Measurements from ENCODE around the gene GCH1.
"Not testable (repeated sequence)": the region's sequence is repeated elsewhere in the genome, so short reads cannot be mapped to it uniquely, and the experiment has no call there.

GCH1 gene, protein sequence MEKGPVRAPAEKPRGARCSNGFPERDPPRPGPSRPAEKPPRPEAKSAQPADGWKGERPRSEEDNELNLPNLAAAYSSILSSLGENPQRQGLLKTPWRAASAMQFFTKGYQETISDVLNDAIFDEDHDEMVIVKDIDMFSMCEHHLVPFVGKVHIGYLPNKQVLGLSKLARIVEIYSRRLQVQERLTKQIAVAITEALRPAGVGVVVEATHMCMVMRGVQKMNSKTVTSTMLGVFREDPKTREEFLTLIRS

DNA sequence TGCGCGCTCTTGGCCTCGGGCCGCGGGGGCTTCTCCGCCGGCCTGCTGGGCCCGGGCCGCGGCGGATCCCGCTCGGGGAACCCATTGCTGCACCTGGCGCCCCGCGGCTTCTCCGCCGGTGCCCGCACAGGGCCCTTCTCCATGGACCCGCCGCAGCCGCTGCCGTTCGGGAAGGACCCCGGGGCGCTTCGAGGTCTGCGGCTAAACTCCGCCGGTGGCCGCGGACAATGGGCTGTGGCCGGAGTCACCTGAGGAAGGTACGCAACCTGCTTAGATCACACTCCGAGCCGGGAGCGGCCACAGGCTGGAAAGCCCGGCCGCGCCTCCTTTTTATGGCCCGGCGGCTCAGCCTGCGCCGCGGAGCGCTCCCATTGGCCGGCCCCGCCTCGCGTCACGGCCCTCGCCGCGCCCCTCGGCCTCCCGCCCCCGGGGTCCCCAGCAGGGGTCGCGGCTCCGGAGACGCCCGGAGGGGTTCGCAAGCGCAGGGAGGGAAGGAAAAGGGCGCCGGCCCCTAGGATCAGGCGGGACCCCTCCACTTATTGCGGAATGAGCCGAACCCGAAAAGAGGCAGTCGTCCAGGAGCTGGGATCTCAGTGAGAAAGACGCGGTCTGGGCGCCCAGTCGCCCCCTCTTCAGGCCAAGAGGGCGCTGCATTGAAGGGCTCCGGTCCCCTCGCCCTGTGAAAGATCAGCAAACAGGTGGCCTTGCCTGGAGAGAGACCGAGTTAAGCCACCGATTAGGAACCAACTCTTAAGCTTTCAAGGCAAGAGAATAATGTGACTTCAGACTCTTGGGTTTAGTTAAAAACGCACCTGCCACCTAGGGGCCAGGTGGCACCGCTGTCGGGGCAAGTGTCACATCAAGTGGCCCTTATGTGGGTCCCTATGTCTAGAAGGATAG, at the start of gene GCH1:
GCH1 (minus strand) TSS at position 306 of the 900 bp plus-strand sequence; CDS start at position 143, 163 bp downstream.
- peak; percentile 58 for DNase-seq

DNA sequence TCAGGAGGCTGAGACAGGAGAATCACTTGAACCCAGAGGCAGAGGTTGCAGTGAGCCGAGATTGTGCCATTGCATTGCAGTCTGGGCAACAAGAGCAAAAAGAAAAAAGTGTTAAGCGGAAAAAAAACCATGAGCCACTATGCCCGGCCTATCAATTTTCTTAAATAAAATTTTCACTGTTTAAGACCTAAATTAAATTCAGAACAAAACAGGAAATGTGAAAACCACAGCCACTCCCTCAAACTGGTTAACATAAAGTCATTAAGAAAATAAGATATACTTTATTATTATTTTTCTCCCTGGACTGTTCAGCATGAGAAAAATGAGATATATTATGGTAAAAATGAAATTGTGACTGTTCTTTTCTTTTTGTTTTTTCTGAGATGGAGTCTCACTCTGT, 44.6 kb upstream of the GCH1 start:
- DNase-seq: no peak

DNA sequence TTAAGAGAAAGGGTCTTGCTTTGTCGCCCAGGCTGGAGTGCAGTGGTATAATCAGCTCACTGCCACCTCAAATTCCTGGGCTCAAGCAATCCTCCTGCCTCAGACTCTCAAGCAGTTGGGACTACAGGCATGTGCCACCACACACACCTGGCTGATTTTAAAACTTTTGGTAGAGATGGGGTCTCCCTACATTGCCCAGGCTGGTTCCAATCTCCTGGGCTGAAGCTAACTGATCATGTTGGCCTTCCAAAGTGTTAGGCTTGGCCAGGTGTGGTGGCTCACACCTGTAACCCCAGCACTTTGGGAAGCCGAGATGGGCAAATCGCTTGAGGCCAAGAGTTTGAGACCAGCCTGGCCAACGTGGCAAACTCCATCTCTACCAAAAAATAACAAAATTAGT, 43.9 kb upstream of the GCH1 start:
- DNase-seq: no peak

DNA sequence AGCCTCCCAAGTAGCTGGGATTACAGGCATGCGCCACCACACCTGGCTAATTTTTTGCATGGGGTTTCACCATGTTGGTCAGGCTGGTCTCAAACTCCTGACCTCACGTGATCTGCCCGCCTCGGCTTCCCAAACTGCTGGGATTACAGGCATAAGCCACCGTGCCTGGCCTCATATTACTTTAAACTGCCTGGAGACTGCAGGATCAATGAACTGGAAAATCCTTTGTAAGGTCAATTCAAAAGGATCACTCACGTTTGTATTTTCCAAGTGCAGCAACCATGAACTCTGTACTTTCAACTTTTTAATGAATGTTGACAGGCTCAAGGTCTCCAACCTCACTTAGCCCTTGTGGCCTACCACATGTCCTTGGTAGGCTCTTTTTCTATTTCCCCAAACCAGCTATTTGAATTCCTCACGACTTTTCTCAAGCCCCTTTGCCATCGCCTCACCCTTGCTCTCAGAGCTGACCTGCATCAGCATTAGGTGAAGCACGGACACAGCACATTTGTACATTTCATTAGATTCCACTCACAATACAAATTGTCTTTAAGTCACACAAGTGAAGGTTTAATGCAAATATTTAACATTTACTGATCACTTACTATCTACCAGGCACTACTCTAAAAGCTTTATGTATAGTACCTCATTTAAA, 42.2 kb upstream of the GCH1 start:
- no peak for DNase-seq

DNA sequence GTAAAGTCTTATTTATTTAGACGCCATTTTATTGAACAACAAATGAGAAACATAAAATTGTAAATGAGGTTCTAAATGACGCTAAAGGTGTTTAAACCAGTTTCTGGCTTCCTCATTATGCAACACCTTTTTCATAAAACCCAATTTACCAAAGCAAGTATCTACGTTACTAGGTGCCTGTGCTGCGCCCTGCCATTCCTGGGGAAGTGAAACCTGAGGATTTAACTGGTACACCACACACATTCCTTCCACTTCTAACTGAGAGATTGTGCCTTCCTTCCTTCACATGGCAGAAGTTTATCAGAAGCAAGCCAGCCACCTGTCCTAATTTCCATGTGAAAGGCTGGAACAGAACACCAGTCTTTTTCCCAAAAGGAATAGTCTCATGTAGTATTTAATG, 40.3 kb upstream of the GCH1 start:
- DNase-seq: no peak

DNA sequence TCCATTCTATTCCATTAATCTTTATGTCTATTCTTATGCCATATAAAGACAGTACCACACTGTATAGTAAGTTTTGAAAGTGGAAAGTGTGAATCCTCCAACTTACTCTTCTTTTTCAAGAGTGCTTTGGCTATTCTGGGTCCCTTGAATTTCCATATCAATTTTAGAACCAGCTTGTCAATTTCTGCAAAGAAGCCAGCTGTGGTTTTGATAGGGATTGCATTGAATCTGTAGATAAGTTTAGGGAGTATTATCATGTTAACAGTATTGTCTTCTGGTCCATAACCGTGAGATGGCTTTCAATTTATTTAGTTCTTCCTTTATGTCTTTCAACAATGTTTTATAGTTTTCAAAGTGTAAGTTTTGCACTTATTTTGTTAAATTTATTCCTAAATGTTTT, 34.2 kb upstream of the GCH1 start:
- DNase-seq: no peak

DNA sequence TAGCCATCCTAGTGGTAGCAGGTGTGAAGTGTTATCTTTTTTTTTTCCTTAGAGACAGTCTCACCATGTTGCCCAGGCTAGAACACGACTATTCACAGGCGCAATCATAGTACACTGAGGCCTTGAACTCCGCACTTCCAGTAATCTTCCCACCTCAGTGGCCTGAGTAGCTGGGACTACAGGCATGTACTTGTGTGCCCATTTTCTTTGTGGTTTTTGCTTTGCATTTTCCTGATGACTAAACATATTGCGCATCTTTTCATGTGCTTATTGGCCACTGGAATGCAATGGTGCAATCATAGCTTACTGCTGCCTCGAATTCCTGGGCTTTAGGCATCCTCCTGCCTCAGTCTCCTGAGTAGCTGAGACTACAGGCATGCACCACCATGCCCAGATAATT, 33.3 kb upstream of the GCH1 start:
- DNase-seq: no peak

DNA sequence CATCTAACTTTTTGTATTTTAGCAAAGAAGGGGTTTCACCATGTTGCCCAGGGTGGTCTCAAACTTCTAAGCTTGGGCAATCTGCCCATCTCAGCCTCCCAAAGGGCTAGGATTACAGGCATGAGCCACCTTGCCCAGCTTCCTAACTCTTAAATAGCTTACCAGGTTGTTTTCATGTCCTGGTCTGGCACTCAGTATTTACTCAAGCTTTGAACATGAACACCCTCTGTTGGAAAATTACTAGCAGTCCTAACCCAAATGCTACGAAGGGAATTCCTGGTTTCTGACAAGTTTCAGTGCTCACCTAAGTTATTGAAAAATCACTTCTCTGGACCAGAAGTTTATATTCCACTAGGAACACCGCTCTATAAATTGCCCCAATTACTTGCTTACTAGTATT, 32.5 kb upstream of the GCH1 start:
- DNase-seq: no peak

DNA sequence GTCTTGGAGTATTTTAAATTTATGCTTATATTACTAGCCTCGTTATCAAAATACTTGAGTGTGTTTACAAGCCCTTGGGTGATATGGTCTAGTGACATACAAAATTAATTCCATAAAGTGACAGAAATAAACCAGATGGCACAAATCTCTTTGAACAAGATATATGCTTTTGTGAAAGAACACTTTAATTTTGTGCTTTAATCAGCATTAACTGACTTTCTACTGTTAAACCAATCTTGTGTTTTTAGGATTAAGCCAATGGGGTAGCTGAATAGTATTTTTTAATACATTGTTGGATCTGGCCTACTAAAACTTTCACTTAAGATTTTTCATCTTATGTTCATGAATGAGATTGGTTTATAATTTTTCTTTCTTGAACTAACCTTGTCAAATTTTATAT, 30.4 kb upstream of the GCH1 start:
- DNase-seq: no peak

DNA sequence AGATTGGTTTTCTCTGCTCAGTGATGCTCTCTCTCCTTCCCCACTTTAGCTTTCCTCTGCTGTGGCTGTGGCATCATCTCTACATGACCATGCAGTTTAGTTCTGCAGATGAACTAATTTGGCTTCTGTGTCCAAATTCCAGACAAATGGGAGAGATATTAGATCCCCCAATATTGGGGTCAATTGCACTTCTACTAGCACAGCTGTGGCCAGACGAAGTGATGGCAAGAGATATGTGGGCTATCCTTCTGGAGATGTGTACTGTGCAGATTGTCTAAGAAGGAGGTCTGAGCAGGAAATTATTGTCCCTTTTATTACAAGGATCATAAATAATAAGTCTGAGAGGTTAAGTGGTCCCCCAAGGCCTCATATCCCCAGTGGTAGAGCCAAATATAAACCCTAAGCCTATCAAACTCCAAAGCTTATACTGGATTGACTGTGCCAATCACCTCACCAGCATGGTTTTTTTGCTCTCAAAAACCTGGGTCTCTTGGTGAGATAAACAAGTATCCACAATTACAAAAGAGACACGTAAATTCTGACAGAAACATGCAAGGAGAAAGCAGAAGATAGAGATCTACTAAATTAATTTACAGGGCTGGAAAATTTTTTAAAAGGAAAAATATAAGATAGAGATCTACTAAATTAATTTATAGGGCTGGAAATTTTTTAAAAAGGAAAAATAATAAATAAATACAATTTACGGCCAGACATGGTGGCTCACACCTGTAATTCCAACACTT, 29.1 kb upstream of the GCH1 start:
- no peak for DNase-seq

DNA sequence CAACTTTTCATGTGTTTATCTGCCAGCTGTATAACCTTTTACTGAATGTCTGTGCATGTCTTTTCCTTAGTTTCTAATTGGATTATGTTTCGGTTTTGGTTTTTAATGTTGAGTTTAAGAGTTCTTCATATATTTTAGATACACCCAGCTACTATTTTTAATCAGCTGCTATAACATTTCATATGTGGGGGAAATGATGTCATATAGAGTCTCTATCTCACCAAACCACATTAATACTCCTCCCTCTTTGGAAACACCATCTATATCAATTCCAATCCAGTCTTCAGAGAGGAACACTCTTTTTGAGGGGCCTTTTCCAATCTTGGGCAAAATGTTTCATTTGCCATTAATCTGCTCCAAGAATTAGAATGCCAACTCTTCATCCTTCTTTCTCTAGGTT, 28.5 kb upstream of the GCH1 start:
- no peak for DNase-seq

DNA sequence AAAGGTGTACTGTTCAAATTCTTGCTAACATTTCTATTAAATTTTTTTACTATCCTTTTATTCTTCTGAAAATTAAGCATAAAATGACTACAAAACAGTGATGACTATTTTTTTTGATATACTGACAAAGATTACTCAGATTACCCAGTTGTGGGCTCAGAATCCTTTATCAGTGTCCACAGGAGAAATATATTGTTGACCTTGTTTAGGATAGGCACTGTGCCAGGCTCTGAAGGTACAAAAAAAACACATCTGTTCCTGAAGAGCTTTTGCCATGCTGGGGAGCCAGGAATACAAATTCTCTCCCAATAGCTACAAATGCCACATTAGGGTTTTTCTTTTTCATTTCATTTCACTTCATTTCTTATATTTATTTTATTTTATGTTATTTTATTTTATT, 26.9 kb upstream of the GCH1 start:
- no peak for DNase-seq

DNA sequence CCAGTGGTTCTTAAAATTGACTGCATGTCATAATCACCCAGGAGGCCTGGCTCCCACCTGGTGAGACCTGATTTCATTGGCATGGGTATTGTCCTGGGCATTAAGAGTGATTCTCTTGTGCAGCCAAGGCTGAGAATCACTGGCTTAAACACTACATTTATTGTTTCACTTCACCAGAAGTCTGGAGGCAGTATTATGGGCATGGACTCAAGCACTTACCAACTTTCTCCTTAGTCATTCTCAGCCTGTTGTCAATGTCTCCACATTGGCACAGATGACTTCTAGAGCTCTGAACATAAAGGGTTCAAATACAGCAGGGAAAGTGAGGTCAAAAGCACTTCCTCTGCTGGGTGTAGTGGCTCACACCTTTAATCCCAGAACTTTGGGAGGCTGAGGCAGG, 25.6 kb upstream of the GCH1 start:
- DNase-seq: no peak

DNA sequence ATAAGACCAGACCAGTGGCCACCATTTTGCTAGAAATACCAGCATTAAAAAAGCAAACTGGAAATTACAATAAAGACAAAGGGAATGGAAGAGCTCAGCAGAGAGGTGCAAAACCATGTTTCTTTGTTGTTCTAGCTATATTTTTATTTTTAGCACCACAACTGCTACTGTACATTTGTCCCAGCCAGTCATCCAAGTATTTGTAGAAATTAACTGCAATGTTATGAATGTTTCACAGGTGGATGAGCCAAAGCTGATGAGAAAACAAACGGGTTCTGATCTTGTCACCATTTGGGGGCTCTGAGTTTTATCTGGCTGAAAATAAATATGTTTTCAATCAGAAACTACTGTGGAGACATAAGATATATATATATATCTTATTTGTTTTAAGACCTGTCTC, 24.9 kb upstream of the GCH1 start:
- DNase-seq: no peak

DNA sequence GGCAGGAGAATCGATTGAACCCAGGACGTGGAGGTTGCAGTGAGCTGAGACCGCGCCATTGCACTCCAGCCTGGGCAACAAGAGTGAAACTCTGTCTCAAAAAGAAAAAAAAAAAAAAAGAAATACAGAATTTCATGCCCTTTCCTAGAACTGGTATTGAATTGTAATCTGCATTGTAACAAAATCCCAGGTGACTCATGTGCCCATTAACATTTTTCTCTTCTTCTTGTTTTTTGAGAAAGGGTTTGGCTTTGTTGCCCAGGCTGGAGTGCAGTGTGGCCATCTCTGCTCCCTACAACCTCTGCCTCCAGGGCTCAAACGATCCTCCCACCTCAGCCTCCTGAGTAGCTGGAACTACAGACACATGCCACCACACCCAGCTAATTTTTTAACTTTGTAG, 23.9 kb upstream of the GCH1 start:
- DNase-seq: not testable (repeated sequence)

DNA sequence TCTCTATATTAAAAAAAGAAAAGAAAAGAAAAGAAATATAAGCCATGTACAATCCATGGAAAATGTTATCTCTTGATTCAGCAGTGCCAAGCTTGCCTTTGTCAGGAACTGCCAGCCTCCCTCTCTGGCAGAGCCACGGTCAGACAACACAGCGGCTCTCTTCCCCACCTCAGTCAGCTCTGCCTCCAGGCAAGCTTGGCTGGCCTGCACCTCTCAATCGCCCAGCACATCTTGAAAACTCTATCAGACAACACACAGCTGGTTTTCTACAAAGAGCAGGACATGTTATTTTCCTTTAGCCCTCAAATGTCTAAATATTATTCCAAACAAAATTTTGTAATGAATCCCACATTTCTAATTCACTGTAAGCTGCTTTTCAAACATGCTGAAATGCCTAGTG, 20.0 kb upstream of the GCH1 start:
- DNase-seq: no peak

DNA sequence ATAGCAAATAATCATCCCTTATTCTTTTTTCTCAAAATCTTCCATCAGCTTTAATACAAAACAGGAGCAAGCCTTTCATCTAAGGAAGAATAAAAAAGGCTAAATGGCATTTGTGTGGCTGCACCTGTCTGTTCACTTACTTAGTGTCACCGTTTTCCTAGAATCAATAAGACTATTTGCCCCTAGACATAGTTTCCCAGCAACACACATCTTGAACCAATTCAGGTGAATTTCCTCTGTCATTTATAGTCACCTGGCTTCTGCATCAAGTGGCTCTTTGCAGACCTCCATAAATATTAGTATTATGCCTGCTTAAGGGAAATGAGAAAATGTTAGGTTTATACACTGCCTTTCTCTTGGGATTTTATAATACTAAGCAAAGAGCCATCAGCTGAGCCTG, 17.4 kb upstream of the GCH1 start:
- DNase-seq: no peak

DNA sequence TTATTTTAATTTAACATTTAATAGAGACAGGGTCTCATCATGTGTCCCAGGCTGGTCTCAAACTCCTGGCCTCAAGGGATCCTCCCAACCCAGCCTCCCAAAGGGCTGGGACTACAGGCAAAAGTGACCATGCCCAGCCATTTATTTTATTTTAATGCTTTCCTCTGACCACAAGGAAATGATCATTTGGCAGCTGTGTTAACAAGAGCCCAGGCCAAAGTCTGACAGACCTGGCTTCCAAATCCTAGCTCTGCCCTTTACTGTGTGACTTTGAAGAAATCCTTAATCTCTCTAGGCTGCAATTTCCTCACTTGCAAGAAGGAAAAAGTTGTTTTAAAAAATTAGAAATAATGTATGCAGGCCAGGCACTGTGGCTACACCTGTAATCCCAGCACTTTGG, 16.7 kb upstream of the GCH1 start:
- no peak for DNase-seq

DNA sequence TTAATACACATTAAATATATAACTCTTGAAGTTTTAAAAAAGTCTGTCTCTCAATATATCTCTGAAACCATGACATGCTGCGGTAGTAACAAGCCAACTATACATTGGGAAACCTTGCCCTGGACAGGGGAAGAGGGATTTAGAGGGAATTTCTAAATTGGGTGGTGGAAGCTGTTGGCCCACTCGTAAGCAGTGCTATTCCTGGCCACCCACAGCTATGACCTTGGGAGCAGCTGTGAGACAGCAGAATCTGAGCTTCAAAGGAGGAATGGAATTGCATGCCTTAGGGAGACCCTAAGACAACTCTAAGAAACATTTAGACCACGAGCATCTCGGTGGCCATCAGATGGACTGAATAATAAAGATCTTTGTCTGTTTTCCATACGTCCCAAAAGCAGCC, 15.8 kb upstream of the GCH1 start:
- no peak for DNase-seq

DNA sequence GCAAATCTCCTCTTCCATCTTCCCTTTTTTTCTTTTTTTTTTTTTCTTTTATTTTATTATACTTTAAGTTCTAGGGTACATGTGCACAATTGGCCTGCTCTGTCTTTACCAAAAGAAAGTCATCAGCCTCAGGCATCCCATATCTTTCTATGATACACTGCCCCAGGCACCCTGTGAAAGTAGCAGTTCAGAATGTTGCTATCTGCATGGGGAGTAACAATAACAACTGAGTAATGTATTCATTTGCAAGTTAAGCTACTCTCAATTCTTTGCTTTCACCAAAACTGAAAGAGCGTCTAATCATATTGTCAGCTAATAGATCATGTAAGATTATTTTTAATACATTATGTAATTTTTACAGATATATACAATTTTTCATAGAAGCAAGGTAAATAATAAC, 13.5 kb upstream of the GCH1 start:
- no peak for DNase-seq

DNA sequence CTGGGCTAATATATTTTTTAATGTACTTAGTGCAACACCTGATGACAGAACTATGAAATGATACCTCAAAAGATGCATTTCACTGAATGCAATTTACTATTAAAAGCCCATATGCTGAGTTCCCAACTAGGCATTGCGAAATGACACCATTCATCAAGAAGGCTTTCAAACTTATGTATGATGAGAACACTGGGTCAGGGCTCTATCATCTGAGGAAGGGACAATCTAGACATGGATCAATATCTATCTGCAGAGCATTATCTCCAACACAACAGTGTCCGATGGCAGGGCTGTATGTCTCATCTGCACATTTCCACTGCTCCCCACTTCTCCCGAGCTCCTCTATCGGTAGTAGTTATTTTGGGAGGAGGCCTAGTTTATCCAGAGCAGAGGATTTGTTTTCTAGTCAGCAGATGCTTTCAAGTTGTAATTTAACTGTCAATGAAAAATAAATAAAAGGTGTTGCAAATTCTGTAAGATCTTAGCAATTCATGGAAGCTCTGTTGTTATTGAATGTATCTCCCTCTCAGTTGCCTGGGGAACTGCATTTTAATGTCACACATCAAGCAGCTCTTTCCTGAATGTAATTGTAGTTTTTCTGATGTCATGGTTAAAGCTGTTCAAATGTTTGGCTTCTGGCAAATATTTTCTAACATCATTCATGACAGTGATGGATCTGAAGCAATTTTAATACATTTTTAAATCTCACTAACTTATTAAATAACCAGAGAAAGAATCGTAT, 7.4 kb upstream of the GCH1 start:
- no peak for DNase-seq

DNA sequence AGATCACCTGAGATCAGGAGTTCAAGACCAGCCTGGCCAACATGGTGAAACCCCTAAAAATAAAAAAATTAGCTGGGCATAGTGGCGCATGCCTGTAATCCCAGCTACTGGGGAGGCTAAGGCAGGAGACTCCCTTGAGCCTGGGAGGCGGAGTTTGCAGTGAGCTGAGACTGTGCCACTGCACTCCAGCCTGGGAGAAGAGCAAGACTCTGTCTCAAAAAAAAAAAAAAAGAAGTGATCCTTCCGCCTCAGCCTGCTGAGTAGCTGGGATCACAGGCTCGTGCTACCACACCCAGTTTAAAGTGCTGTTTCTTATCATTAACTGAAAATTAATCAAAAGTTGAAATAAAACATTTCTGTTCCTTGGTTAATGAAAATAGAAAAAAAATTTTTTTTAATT, 6.3 kb upstream of the GCH1 start:
- DNase-seq: not testable (repeated sequence)

DNA sequence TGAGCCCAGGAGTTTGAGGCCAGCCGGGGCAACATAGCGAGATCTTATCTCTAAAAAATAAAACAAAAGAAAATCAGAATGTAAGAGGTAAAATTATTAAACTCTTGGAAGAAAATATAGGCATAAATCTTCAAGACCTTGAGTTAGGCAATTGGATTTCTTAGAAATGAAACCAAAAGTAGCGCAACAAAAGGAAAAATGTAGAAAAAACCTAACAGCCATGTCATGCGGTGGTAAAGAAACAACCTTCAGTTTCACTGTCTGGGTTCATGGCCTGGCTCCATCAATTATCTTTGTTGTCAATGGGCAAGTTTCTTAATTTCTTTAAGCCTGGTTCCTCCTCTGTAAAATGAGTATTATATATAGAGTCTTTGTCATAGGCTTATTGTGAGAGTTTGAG, 5.6 kb upstream of the GCH1 start:
- DNase-seq: no peak

All from NCI-H1694 treated with DMSO at 0.1 percent for 48 hours (cell line).